ENCODE results near the gene CDKN1A.

CDKN1A gene

DNA sequence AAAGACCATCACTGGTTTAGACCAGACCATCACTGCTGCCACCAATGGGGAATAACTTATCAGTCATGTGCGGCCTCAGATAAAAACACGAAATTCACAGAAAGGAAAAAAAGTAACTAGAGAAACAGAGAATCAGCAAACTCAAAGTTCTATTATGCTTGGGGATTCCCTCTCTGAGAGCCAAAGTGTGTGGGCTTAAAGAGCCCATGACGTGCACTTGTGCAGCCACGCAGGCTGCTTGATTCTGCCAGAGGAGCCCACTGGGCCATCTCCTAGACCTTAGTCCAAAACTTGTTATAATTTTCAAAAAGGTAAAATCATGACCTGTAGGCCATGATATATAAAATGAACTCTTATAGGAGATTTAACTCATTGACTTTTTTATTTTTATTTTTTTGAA is 34.3 kb downstream of the CDKN1A start:
- DNase-seq = no peak
- no peaks in the 10 kb centered on the region for H3K27me3 ChIP-seq (ENCODE audit: insufficient read depth, low read depth, severe bottlenecking)
- no peak overlapping the region for H3K27ac ChIP-seq
- no peak overlapping the region for H3K4me3 ChIP-seq (ENCODE audit: low read depth, low read length)
- no peaks in the 10 kb centered on the region for H3K9me3 ChIP-seq (ENCODE audit: severe bottlenecking)
- TF ChIP-seq, protein P1, sequence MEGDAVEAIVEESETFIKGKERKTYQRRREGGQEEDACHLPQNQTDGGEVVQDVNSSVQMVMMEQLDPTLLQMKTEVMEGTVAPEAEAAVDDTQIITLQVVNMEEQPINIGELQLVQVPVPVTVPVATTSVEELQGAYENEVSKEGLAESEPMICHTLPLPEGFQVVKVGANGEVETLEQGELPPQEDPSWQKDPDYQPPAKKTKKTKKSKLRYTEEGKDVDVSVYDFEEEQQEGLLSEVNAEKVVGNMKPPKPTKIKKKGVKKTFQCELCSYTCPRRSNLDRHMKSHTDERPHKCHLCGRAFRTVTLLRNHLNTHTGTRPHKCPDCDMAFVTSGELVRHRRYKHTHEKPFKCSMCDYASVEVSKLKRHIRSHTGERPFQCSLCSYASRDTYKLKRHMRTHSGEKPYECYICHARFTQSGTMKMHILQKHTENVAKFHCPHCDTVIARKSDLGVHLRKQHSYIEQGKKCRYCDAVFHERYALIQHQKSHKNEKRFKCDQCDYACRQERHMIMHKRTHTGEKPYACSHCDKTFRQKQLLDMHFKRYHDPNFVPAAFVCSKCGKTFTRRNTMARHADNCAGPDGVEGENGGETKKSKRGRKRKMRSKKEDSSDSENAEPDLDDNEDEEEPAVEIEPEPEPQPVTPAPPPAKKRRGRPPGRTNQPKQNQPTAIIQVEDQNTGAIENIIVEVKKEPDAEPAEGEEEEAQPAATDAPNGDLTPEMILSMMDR (IDR thresholded peaks at IDR 0.05; ENCODE audit: low read depth, low read length) = no peak
- no peaks in the 10 kb centered on the region for H3K36me3 ChIP-seq

DNA sequence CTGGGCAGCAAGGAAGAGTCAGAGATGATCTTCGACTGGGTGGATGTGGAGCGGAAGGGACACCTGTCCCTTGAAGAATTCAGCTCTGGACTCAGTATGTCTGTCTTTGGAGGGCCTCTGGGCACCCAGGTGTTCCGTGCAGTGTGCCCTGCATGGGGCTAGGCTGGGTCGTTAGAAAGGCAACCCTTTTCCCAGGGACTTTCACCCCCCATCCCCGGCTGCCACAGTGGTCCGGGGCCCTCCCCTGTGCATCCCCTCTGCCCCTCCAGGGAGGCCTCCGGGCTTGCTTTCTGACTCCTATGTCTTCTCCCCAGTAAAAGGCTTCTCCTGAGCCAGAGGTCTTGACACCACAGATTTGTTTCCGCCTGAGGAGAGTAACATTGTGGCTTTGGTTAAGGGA is 35.3 kb downstream of the CDKN1A start:
- Histone ChIP-seq H3K27me3 (ENCODE audit: insufficient read depth, low read depth, severe bottlenecking) (no peaks in the 10 kb centered on the region), H3K36me3 (no peaks in the 10 kb centered on the region), H3K27ac (no peak overlapping the region), H3K4me3 (ENCODE audit: low read depth, low read length) (no peak overlapping the region), H3K9me3 (ENCODE audit: severe bottlenecking) (no peaks in the 10 kb centered on the region)
- DNase-seq = no peak
- TF ChIP-seq, protein P1 (IDR thresholded peaks at IDR 0.05; ENCODE audit: low read depth, low read length) = no peak

DNA sequence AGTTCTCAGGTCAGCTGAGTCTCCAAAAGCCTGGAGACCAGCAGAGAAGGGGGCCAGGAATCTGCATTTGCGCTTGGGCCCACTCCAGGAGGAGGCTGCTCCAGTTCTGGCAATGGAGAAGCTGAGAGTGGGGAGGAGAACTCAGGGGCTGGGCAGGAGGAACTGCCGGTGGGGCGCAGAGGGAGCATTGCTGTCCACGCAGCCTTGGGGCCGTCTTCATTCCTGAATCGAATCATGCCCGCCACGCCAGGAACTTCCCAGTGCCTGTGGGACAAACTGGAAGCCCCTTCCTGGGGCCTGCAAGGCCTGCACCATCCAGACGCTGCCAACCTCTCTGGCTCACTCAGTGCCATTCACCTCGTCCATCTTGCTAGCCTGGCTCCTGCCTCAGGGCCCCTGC is 36.0 kb downstream of the CDKN1A start:
- Histone ChIP-seq H3K27ac (no peak overlapping the region), H3K36me3 (no peaks in the 10 kb centered on the region), H3K27me3 (ENCODE audit: insufficient read depth, low read depth, severe bottlenecking) (no peaks in the 10 kb centered on the region), H3K9me3 (ENCODE audit: severe bottlenecking) (no peaks in the 10 kb centered on the region), H3K4me3 (ENCODE audit: low read depth, low read length) (no peak overlapping the region)
- TF ChIP-seq, protein P1 (IDR thresholded peaks at IDR 0.05; ENCODE audit: low read depth, low read length) = no peak
- no peak for DNase-seq

DNA sequence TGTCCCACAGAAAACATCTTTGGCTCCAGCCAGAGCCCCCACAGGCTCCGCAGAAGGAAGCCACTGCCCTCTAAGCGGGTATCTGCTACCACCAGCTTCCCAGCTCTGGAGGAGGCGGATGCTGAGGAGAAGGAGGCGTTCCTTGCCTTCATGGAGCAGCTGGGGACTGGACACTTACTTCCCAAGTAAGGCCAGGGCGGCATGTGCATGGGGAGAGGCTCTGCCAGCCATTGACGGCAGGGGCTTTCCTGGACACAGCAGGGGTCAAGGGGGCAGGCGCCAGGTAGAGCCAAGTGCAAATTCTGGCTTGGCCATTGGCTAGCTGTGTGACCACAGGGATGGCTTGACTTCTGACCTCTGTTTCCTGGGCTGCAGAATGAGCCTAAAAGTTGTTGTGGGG is 37.0 kb downstream of the CDKN1A start:
- H3K36me3 ChIP-seq = no peaks in the 10 kb centered on the region
- no peak overlapping the region for H3K4me3 ChIP-seq (ENCODE audit: low read depth, low read length)
- no peak for DNase-seq
- TF ChIP-seq, protein P1 (IDR thresholded peaks at IDR 0.05; ENCODE audit: low read depth, low read length) = no peak
- no peaks in the 10 kb centered on the region for H3K27me3 ChIP-seq (ENCODE audit: insufficient read depth, low read depth, severe bottlenecking)
- H3K9me3 ChIP-seq (ENCODE audit: severe bottlenecking) = no peaks in the 10 kb centered on the region
- no peak overlapping the region for H3K27ac ChIP-seq

DNA sequence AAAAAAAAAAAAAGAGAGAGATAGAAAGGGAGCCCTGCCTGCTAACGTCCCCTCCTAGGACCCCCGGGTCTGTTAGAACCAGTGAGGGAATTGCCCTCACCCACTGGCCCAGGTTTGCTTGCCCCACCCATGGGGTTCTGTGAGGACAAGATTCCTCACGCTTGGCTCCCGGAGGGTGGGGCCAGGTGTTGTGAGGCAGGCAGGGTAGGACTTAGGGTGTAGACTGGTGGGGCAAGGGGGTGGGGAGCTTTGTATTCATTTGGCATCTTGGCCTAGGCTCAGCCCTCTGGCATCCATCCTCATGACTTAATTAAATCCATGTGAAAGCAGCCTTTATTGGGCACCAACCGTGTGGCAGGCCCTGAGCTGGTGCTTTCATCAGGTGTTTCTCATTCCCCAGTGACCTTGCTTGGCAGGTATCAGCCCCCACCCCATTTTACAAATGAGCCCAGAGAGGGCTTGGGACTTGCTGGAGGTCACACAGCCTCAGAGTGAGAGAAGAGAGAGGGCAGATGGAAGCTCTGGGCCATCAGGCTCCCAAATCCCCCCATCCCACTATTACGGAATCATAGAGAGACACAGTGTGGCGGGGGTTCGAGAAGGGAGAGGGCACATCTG is 38.1 kb downstream of the CDKN1A start:
- TF ChIP-seq, protein P1 (IDR thresholded peaks at IDR 0.05; ENCODE audit: low read depth, low read length) = no peak
- no peak for DNase-seq
- no peaks in the 10 kb centered on the region for H3K36me3 ChIP-seq
- H3K4me3 ChIP-seq (ENCODE audit: low read depth, low read length) = no peak overlapping the region
- H3K27me3 ChIP-seq (ENCODE audit: insufficient read depth, low read depth, severe bottlenecking) = no peaks in the 10 kb centered on the region
- no peaks in the 10 kb centered on the region for H3K9me3 ChIP-seq (ENCODE audit: severe bottlenecking)
- H3K27ac ChIP-seq = no peak overlapping the region

DNA sequence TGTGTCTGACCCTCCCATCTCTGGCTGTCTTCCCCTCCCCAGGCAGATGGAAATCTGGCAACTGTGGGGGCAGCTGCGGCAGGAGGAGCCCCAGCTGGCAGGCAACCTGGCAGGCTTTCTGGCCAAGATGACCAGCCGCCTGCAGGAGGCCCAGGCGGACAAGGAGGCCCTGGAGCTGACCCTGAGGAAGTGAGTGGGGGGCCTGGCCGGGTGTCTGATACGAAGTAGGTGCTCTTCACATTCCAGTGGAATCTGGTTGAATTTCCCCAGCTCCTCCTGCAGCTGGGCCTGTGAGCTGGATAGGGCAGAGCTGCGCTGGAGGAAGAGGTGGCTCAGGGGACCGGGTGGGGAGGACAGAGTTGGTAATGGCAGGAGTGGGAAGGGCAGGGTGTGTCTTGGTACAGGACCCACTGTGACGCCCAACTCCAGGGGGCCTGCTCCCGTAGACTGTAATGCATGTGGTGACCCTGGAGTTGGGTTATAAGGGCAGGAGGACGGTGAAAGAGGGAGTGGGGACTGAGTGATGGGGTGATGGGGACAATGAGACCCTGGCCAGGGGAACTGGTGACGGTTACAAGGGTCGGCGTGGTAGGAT is 38.8 kb downstream of the CDKN1A start:
- TF ChIP-seq, protein P1 (IDR thresholded peaks at IDR 0.05; ENCODE audit: low read depth, low read length) = no peak
- DNase-seq = no peak
- no peaks in the 10 kb centered on the region for H3K9me3 ChIP-seq (ENCODE audit: severe bottlenecking)

More for the DNA sequence above, 38.8 kb downstream of the CDKN1A start:
- Histone ChIP-seq H3K27me3 (ENCODE audit: insufficient read depth, low read depth, severe bottlenecking) (no peaks in the 10 kb centered on the region), H3K36me3 (no peaks in the 10 kb centered on the region), H3K27ac (no peak overlapping the region), H3K4me3 (ENCODE audit: low read depth, low read length) (no peak overlapping the region)

All from WERI-Rb-1 (cell line).